ENCODE data around the gene SPINK1.
A peak's percentile ranks its signal among the peaks of the same experiment; 100 is the strongest.

SPINK1 gene

GRCh38 chr5:147803926-147804325 lies 27.5 kb downstream of the SPINK1 start:
- peak; percentile 34 for DNase-seq

GRCh38 chr5:147803161-147803560 lies 28.3 kb downstream of the SPINK1 start:
- DNase-seq: peak; percentile 94

DNA sequence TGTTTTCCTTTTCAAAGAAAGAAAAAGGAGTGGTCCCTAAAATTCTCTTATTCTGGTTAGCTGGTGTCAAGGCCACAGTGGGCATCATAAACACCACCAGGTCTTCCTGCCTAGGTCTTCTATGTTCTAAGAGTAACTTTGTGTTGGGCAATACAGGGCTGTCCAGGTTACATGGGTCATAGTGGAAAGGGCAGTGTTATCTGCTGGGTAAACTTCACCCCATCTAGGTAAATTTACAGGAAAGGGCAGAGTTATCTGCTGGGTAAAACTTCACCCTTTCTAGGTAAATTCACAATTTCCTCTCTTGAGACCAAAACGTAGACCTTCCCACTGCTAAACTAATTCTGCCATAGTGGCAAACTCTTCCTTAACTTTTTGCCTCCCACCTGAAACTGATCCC lies 30.0 kb downstream of the SPINK1 start:
- no peak for DNase-seq

DNA sequence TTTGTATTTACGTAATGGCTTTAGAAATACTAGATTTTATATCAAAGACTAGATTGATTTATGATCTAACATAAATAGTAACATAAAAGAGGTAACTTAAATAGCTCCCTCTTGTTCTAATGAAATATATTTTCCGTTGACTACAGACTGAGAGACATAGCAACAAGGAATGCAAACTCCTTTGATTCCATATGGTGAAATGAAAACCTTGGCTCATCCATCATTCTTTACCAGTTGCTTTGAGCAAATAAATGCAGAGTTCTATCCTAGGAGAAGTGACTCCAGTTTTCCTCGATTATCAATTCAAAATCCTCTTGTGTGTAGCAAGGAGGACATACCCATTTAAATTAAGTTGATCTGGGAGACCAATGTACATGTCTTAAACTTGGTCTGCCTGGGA lies 31.0 kb downstream of the SPINK1 start:
- no peak for DNase-seq

DNA sequence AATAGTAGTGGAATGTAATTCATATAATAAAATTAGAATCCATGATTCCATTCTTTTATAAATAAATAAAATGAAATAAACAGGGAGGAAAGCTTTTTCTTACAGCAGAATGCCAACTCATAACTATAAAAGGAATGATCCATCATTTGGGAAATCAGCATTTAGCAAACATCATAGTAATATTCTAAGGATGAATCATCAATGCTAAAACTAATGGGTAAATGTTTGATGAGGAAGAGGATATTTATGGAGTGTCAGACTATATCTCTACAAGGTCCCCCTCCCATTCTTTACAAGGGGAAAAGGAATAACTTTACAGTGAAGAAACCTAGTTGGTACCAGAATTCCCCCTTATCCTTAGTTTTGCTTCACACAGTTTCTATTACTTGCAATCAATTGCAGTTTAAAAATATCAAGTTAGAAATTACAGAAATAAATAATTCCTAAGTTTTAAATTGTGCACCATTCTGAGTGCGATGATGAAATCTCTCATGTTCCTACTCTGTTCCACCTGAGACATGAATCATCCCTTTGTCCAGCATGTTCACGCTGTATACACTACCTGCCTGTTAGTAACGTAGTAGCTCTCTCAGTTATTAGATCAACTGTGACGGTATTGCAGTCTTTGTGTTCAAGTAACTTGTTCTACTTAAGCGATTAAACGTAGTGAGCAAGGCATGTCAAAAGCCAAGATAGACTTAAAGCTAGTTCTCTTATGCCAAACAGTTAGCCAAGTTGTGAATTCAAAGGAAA lies 34.7 kb downstream of the SPINK1 start:
- DNase-seq: no peak

GRCh38 chr5:147791181-147791580 lies 40.3 kb downstream of the SPINK1 start:
- no peak for DNase-seq

DNA sequence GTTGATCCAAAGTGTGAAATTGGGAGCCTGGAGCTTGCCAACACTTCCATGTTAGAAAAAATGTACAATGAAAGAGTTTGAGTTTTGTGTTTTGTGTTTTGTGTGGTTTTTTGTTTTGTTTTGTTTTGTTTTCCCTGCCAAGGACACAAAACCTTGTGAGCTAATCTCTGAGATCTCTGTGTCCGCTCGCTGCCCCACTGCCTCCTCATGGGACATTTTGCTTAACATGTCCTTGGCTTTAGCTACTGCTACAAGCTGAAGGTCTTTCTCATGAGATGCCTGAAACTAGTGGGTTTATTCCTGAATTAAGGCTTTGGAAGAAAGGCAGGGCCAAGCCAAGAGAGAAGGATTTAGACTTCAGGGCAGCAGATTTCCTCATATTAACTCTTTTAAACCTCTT lies 41.7 kb downstream of the SPINK1 start:
- DNase-seq: no peak

DNA sequence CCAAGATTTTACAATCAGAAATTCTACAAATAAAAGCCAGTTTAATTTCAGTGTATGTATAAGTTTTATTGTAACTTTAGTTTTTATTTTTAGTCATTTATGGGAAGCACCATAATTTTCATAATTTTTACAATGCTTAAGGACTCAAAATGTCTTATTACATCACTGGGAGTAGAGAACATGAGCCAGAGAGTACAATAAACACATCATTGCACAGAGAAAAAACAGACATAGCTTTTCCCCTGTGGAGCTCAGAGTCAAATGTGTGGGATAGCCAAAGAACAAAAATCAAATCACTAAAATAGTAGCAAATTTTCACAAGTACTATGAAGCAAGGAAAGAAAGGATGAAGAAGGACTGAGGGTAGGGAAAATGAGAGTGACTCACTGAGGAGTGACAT lies 43.4 kb downstream of the SPINK1 start:
- DNase-seq: no peak

- no peak for DNase-seq
These were observed 45.3 kb downstream of the SPINK1 start for GRCh38 chr5:147786142-147786541.

GRCh38 chr5:147784146-147784987 lies 47.1 kb downstream of the SPINK1 start:
- DNase-seq: peak; percentile 80

DNA sequence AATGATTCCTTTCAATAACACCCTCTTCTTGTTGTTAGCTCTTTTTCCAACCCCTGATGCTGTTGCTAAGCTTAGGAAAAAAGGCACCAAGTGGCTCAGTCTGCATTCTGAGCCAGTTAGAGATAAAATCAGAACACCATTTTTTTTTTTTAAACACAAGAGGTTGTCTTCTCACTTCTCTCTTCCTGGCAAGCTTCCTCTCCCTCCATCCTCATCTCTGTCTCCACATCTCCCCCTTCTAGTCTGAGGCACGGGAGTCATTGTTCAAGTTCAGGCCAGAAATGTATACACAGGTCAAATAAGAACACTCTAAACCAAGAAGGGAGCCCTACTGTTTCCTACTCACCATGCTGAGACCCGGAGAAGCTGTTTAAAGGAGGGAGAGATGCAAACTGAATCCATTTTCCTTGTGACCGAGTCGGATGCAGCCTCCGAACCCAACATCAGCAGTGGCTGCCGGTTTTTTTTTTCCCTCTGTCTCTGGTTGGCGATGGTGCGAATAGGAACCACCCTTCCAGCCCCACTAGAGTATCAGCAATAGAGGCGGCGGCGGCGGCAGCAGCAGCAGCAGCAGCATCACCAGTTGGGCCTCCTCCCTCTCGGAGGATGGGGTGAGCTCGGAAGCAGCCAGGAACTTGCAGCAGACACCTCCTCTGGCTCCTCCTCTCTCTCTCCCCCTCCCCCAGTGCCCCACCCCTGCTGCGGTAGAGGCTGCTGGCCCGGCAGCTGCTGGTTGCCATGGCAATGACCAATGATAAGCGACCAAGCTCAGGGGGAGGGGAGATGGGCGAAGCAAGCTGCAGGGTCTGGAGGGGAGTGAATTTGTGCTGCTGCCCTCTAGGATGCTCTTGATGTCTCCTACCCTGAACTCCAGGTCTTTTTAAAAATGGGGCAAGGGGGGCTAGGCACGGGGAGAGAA lies 49.1 kb downstream of the SPINK1 start, which contains the start of gene JAKMIP2:
TSS of gene JAKMIP2 (minus strand) at position 619 of the 919 bp plus-strand sequence. CDS start 110,922 bp downstream, outside the sequence.
- peak; percentile 73 for DNase-seq

DNA sequence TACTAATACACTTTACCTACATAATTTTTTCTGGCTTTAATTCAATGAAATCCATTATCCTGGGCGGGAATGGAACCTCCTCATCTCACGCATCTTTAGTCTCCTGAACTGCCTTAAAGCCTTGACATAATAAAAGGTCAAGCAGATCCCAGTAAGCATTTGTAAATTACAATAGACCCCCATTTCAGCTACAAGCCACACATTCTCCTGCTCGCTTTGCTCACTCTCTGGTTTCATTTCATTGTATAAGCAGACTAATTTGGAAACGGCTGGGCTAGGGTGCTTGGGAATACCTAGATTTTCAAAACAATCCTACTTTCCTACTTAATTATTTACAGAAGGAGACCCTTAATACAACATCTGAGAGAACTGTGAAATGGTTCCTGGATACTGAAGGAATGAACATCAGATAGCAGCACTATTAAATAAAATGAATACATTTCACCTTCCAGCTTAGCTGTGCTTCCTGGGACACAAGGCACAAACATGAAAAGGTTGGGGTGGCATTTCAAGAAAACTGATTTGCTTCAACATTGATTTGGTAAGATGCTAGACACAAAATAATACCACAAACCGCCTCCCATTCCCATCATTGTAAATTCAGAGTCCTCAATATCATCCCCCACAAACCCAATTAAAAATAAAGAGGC lies 50.4 kb downstream of the SPINK1 start:
- DNase-seq: no peak

GRCh38 chr5:147779694-147780093 lies 51.8 kb downstream of the SPINK1 start:
- peak; percentile 26 for DNase-seq

GRCh38 chr5:147776989-147777388 lies 54.5 kb downstream of the SPINK1 start:
- DNase-seq: no peak

All from inflammatory macrophage treated with lipopolysaccharide for 4 hours (primary cell).